Cardiac muscle cell (in vitro differentiated cells and primary cell): Measurements from ENCODE around the gene DLGAP1. TPM values are rescaled to one million over a fixed set of nuclear protein-coding genes. Genes with fewer than 3 reads are reported as not detected.

ENCODE experiments used
- DNase-seq, 2 donors: peaks; one replicate each; pipeline versions ENCODE4 v3.0.0 to v3.0.0-alpha.2; 2010 to 2017; ENCODE audit warnings: low read depth in 1 of 2, low spot score in 1 of 2
- H3K27ac ChIP-seq: fragments of 200-600 bp; sonication (generic); 2 replicates; pipeline ENCODE4 v1.5.1; 2016
- H3K27me3 ChIP-seq: fragments of 200-600 bp; sonication (generic); 2 replicates; pipeline ENCODE4 v1.6.0; 2016; ENCODE audit warnings: control low read depth
- H3K36me3 ChIP-seq: fragments of 200-600 bp; sonication (generic); 2 replicates; pipeline ENCODE4 v1.5.1; 2016; ENCODE audit warnings: control low read depth
- H3K4me1 ChIP-seq: fragments of 200-600 bp; sonication (generic); 2 replicates; pipeline ENCODE4 v1.8.1; 2017; ENCODE audit warnings: low read depth, mild to moderate bottlenecking, mixed run types
- H3K4me3 ChIP-seq: fragments of 200-600 bp; sonication (generic); 2 replicates; pipeline ENCODE4 v1.5.1; 2016; ENCODE audit warnings: mild to moderate bottlenecking
- H3K9me3 ChIP-seq: fragments of 200-600 bp; sonication (generic); 2 replicates; pipeline ENCODE4 v1.5.1; 2017; ENCODE audit warnings: low read depth, mild to moderate bottlenecking, control low read depth
- CTCF ChIP-seq: IDR thresholded peaks from 2 replicates; pipeline ENCODE4 v1.5.1; 2012; ENCODE audit warnings: low read depth, mild to moderate bottlenecking, low read length
- polyA plus RNA-seq: library from polyadenylated mRNA; unstranded; fragments of >200 nt; fragmentation: Nextera tagmentation; extraction: Ambion mirVana; gene quantifications from 2 replicates; pipeline ENCODE4 v1.2.1, GENCODE V29; 2016
- total RNA-seq: library from RNA; depleted of rRNA; stranded (reverse); fragments of >200 nt; gene quantifications from 2 replicates; pipeline ENCODE4 v1.2.3, GENCODE V29; 2016

The DLGAP1 gene
- total and polyA plus RNA-seq, 2 experiments from 2014 or later = 2.5 to 7.9 TPM

GRCh38 chr18:3715231-3716080, 739.7 kb downstream of the DLGAP1 start:
- no peak for TF ChIP-seq CTCF
- Histone ChIP-seq H3K4me3 (no peak overlapping the region), H3K9me3 (no peaks in the 10 kb centered on the region), H3K27ac (no peak overlapping the region), H3K4me1 (no peaks in the 10 kb centered on the region), H3K27me3 (peaks cover 13% of the 10 kb centered on the region), H3K36me3 (no peaks in the 10 kb centered on the region)
- no peak for DNase-seq

GRCh38 chr18:3713708-3714107, 741.4 kb downstream of the DLGAP1 start:
- Histone ChIP-seq H3K4me3 (no peak overlapping the region), H3K27me3 (peaks cover 13% of the 10 kb centered on the region), H3K27ac (no peak overlapping the region), H3K36me3 (no peaks in the 10 kb centered on the region), H3K4me1 (no peaks in the 10 kb centered on the region), H3K9me3 (no peaks in the 10 kb centered on the region)
- TF ChIP-seq CTCF = no peak
- DNase-seq = no peak

- H3K27ac ChIP-seq = no peak overlapping the region
- peaks cover 13% of the 10 kb centered on the region for H3K27me3 ChIP-seq
- no peaks in the 10 kb centered on the region for H3K4me1 ChIP-seq
- H3K36me3 ChIP-seq = no peaks in the 10 kb centered on the region
- no peak overlapping the region for H3K4me3 ChIP-seq
- no peaks in the 10 kb centered on the region for H3K9me3 ChIP-seq
- peak in 1 of 2 donors; percentile 87 for DNase-seq
- TF ChIP-seq CTCF = no peak
Measured at GRCh38 chr18:3713166-3713565, 741.9 kb downstream of the DLGAP1 start.

GRCh38 chr18:3712491-3712890, 742.6 kb downstream of the DLGAP1 start:
- Histone ChIP-seq H3K4me3 (no peak overlapping the region), H3K27ac (no peak overlapping the region), H3K4me1 (no peaks in the 10 kb centered on the region), H3K9me3 (no peaks in the 10 kb centered on the region), H3K36me3 (no peaks in the 10 kb centered on the region), H3K27me3 (peaks cover 13% of the 10 kb centered on the region)
- no peak for TF ChIP-seq CTCF
- peak in 1 of 2 donors; percentile 19 for DNase-seq

- DNase-seq = no peak
- Histone ChIP-seq H3K27ac (no peak overlapping the region), H3K9me3 (no peaks in the 10 kb centered on the region), H3K36me3 (no peaks in the 10 kb centered on the region), H3K27me3 (peaks cover 11% of the 10 kb centered on the region), H3K4me3 (no peak overlapping the region), H3K4me1 (no peaks in the 10 kb centered on the region)
- no peak for TF ChIP-seq CTCF
Measured at GRCh38 chr18:3710712-3711301, 744.3 kb downstream of the DLGAP1 start.
